ENCODE results near the gene KIF20B. TPM values are rescaled to one million over a fixed set of nuclear protein-coding genes. Genes with fewer than 3 reads are reported as not detected.

KIF20B gene
- total and polyA plus RNA-seq, 9 donors, result 2.4 to 9.3 (median 3.9) TPM

DNA sequence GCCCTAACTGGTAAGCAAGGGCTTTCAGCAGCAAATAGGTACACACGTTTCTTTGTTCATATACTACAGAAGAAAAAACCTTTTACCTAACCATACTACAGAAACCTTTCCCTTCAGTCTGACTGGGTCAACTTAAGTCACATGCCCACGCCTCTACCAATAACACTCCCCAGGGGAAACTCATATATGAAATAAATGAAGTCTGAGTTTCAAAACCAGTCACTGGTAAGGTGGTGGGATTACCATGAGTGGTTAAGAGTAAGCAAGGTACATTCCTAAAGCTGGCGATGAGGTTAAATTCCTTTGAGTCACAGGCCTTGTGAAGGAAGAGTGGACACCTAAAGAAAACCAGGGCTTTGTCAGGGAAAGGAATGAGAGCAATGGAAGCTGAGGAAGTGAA lies 21.4 kb upstream of the KIF20B start:
- DNase-seq, result no peak
- Histone ChIP-seq H3K36me3 (no peaks in the 10 kb centered on the region), H3K27me3 (no peaks in the 10 kb centered on the region), H3K9me3 (no peaks in the 10 kb centered on the region), H3K4me1 (ENCODE audit: insufficient read depth) (no peaks in the 10 kb centered on the region), H3K4me3 (no peak overlapping the region), H3K27ac (no peak overlapping the region)
- intact Hi-C loops (cut with DNase I), result no loop called here
- TF ChIP-seq, protein P1, sequence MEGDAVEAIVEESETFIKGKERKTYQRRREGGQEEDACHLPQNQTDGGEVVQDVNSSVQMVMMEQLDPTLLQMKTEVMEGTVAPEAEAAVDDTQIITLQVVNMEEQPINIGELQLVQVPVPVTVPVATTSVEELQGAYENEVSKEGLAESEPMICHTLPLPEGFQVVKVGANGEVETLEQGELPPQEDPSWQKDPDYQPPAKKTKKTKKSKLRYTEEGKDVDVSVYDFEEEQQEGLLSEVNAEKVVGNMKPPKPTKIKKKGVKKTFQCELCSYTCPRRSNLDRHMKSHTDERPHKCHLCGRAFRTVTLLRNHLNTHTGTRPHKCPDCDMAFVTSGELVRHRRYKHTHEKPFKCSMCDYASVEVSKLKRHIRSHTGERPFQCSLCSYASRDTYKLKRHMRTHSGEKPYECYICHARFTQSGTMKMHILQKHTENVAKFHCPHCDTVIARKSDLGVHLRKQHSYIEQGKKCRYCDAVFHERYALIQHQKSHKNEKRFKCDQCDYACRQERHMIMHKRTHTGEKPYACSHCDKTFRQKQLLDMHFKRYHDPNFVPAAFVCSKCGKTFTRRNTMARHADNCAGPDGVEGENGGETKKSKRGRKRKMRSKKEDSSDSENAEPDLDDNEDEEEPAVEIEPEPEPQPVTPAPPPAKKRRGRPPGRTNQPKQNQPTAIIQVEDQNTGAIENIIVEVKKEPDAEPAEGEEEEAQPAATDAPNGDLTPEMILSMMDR (IDR thresholded peaks at IDR 0.05), result no peak
- no peak for TF ChIP-seq EP300 (IDR thresholded peaks at IDR 0.05)
- no peak for TF ChIP-seq POLR2A (IDR thresholded peaks at IDR 0.05)
- WGBS, 3 donors, result 84 to 92% (median 85%) methylated on average over 3 of the region's 3 CpGs

DNA sequence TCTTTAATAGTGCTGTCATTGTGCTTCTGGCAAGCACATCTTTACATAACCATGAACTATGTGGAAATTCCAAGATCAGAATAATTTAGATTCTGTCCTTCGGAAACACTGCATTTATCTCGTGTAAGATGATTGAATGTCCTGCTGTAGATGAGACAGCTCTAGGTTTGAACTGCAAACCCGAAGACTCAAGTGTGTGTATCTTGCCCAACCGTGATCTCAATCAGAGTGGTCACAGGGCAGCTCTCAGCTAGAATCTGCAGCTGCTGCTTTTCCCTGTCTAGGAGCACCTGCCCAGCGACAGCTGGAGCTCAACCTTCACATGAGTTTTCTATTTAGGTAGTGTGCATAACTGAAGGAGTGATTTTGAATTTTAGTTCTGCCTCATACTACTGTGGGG lies 17.5 kb upstream of the KIF20B start:
- H3K9me3 ChIP-seq, result no peaks in the 10 kb centered on the region
- TF ChIP-seq EP300 (IDR thresholded peaks at IDR 0.05), result no peak
- TF ChIP-seq, protein P1 (IDR thresholded peaks at IDR 0.05), result no peak
- no peak overlapping the region for H3K4me3 ChIP-seq
- intact Hi-C loops (cut with DNase I), result no loop called here
- H3K36me3 ChIP-seq, result no peaks in the 10 kb centered on the region
- H3K27ac ChIP-seq, result no peak overlapping the region
- DNase-seq, result no peak
- no peaks in the 10 kb centered on the region for H3K4me1 ChIP-seq (ENCODE audit: insufficient read depth)
- no peaks in the 10 kb centered on the region for H3K27me3 ChIP-seq
- 41 to 61% (median 46%) methylated on average over 5 of the region's 5 CpGs for WGBS, 3 donors

GRCh38 chr10:89684604-89685003 lies 16.8 kb upstream of the KIF20B start:
- H3K4me1 ChIP-seq (ENCODE audit: insufficient read depth), result no peaks in the 10 kb centered on the region
- TF ChIP-seq, protein P1 (IDR thresholded peaks at IDR 0.05), result no peak
- TF ChIP-seq POLR2A (IDR thresholded peaks at IDR 0.05), result no peak
- H3K9me3 ChIP-seq, result no peaks in the 10 kb centered on the region
- intact Hi-C loops (cut with DNase I), result no loop called here
- H3K27me3 ChIP-seq, result no peaks in the 10 kb centered on the region
- no peak overlapping the region for H3K4me3 ChIP-seq
- 80 to 89% (median 88%) methylated on average over 2 of the region's 2 CpGs for WGBS, 3 donors
- DNase-seq, result no peak
- H3K27ac ChIP-seq, result no peak overlapping the region
- no peaks in the 10 kb centered on the region for H3K36me3 ChIP-seq

- Histone ChIP-seq H3K4me1 (ENCODE audit: insufficient read depth) (no peaks in the 10 kb centered on the region), H3K36me3 (no peaks in the 10 kb centered on the region), H3K27ac (no peak overlapping the region), H3K27me3 (no peaks in the 10 kb centered on the region), H3K9me3 (no peaks in the 10 kb centered on the region), H3K4me3 (no peak overlapping the region)
- intact Hi-C loops (cut with DNase I), result no loop called here
- DNase-seq, result no peak
- 92 to 95% (median 92%) methylated on average over 4 of the region's 4 CpGs for WGBS, 3 donors
- no peak for TF ChIP-seq EP300 (IDR thresholded peaks at IDR 0.05)
- TF ChIP-seq, protein P1 (IDR thresholded peaks at IDR 0.05), result no peak
- TF ChIP-seq POLR2A (IDR thresholded peaks at IDR 0.05), result no peak
Observed at GRCh38 chr10:89685936-89686335, 15.5 kb upstream of the KIF20B start.

DNA sequence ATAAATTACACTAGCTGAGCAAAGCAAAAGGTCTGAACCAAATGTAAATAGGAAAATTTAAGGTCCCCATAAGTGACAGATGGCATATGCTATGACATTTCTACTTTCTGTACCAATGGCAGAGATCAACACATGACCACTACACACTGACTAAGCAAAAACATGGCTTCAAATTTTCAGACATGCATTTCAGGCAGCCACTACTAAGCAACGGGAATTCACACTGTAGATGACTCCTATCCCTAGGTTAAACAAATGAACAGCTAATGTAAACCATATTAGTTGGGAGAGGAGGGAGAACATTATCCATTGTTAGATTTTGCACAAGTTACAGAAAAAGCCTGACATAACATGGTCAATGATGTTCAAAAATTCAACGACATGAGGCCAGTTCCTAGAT lies 11.4 kb upstream of the KIF20B start:
- TF ChIP-seq, protein P1 (IDR thresholded peaks at IDR 0.05), result no peak
- TF ChIP-seq POLR2A (IDR thresholded peaks at IDR 0.05) (no peak), EP300 (IDR thresholded peaks at IDR 0.05) (no peak)
- Histone ChIP-seq H3K27ac (no peak overlapping the region), H3K4me3 (no peak overlapping the region), H3K27me3 (no peaks in the 10 kb centered on the region), H3K36me3 (no peaks in the 10 kb centered on the region), H3K4me1 (ENCODE audit: insufficient read depth) (no peaks in the 10 kb centered on the region), H3K9me3 (no peaks in the 10 kb centered on the region)
- DNase-seq, result no peak
- intact Hi-C loops (cut with DNase I), result no loop called here
- WGBS, 3 donors, result 47 to 49% (median 48%) methylated on average over 2 of the region's 2 CpGs
